IMR-90 (cell line): ENCODE data around the gene SLC41A1. TPM values are rescaled to one million over a fixed set of nuclear protein-coding genes. Genes with fewer than 3 reads are reported as not detected.

ENCODE experiments used
- ATAC-seq: fragments of 200-7000 bp; cut with Tn5 transposase; 2 replicates; pipeline ENCODE4 v1.9.1; 2020; ENCODE audit warnings: low read depth, mild to moderate bottlenecking, moderate library complexity
- BruUV-seq: library from RNA; stranded (reverse); fragments of 400-500 nt; replicated peaks from 2 replicates; lab custom pipeline; 2021; lab: Mats Ljungman, UMichigan
- CTCF ChIA-PET: fragments of 300-600 bp; formaldehyde crosslinking; extraction: SDS; loops from one replicate; lab custom pipeline; 2021; ENCODE audit warnings: antibody characterized with exemption; lab: Yijun Ruan, JAX
- POLR2A ChIA-PET: fragments of 300-600 bp; sonication (Branson Sonifier 250); formaldehyde crosslinking; loops from one replicate; lab custom pipeline; 2022; ENCODE audit warnings: antibody characterized with exemption; ENCODE audit not compliant: unreplicated experiment; lab: Charles Lee
- DNase-seq: peaks from one replicate; pipeline ENCODE4 v3.0.0; 2013
- H2AFZ ChIP-seq: replicated peaks from 2 replicates; pipeline ENCODE3; 2013; ENCODE audit warnings: low read length, mild to moderate bottlenecking; ENCODE audit not compliant: poor library complexity
- H2AK5ac ChIP-seq: 2 replicates; pipeline ENCODE4 v1.6.1; 2013; ENCODE audit warnings: low read depth, low read length, inconsistent platforms
- H2AK9ac ChIP-seq: replicated peaks from 2 replicates; pipeline ENCODE3; 2013; ENCODE audit warnings: mild to moderate bottlenecking, low read depth, low read length, moderate library complexity; ENCODE audit not compliant: poor library complexity
- H2BK120ac ChIP-seq: 2 replicates; pipeline ENCODE4 v1.6.1; 2013; ENCODE audit warnings: low read depth, low read length, inconsistent platforms
- H2BK15ac ChIP-seq: 3 replicates; pipeline ENCODE4 v1.6.1; 2013; ENCODE audit warnings: low read depth, low read length, inconsistent platforms
- H2BK20ac ChIP-seq: 2 replicates; pipeline ENCODE4 v1.6.1; 2013; ENCODE audit warnings: low read depth, mild to moderate bottlenecking, inconsistent platforms, low read length, moderate library complexity
- H2BK5ac ChIP-seq: 2 replicates; pipeline ENCODE4 v1.6.1; 2013; ENCODE audit warnings: mild to moderate bottlenecking, low read depth, low read length, inconsistent platforms; ENCODE audit not compliant: poor library complexity, severe bottlenecking
- H3K14ac ChIP-seq: replicated peaks from 2 replicates; pipeline ENCODE4 v1.6.1; 2013; ENCODE audit warnings: low read depth, low read length, inconsistent platforms
- H3K18ac ChIP-seq: 2 replicates; pipeline ENCODE4 v1.6.1; 2013; ENCODE audit warnings: low read depth, low read length, control low read depth
- H3K23ac ChIP-seq: 2 replicates; pipeline ENCODE4 v1.6.1; 2013; ENCODE audit warnings: low read depth, low read length, inconsistent platforms
- H3K27ac ChIP-seq: 2 replicates; pipeline ENCODE4 v1.5.1; 2013; ENCODE audit warnings: mild to moderate bottlenecking, control low read depth, low read length; ENCODE audit not compliant: insufficient read depth
- H3K27me3 ChIP-seq: 2 replicates; pipeline ENCODE4 v1.6.1; 2013; ENCODE audit warnings: low read length; ENCODE audit not compliant: control insufficient read depth, insufficient read depth
- H3K36me3 ChIP-seq: 2 replicates; pipeline ENCODE4 v1.6.1; 2013; ENCODE audit warnings: low read length, mixed read lengths; ENCODE audit not compliant: control insufficient read depth, insufficient read depth
- H3K4ac ChIP-seq: 2 replicates; pipeline ENCODE4 v1.6.1; 2013; ENCODE audit warnings: low read depth, low read length, inconsistent platforms
- H3K4me1 ChIP-seq: 2 replicates; pipeline ENCODE4 v1.6.1; 2013; ENCODE audit warnings: low read length, mixed read lengths; ENCODE audit not compliant: control insufficient read depth, insufficient read depth
- H3K4me2 ChIP-seq: 2 replicates; pipeline ENCODE4 v1.6.1; 2013; ENCODE audit warnings: low read depth, mild to moderate bottlenecking, control low read depth, low read length, moderate library complexity
- H3K4me3 ChIP-seq: 2 replicates; pipeline ENCODE4 v1.5.1; 2013; ENCODE audit warnings: low read depth, mild to moderate bottlenecking, control low read depth, low read length, moderate library complexity; ENCODE audit not compliant: insufficient read depth
- H3K56ac ChIP-seq: 2 replicates; pipeline ENCODE4 v1.6.1; 2013; ENCODE audit warnings: low read length, inconsistent platforms; ENCODE audit not compliant: insufficient read depth; ENCODE audit errors: extremely low read depth
- H3K79me1 ChIP-seq, 2 experiments: 2 replicates each; pipeline ENCODE4 v1.6.1; 2013; ENCODE audit warnings: low read length in 2 of 2, inconsistent platforms in 1 of 2, low read depth in 1 of 2
- H3K9ac ChIP-seq: 2 replicates; pipeline ENCODE4 v1.6.1; 2013; ENCODE audit warnings: low read depth, low read length, control low read depth
- H3K9me1 ChIP-seq: 2 replicates; pipeline ENCODE4 v1.6.1; 2013; ENCODE audit warnings: low read length, inconsistent platforms; ENCODE audit not compliant: insufficient read depth
- H3K9me3 ChIP-seq: 2 replicates; pipeline ENCODE4 v1.6.1; 2013; ENCODE audit warnings: low read length; ENCODE audit not compliant: control insufficient read depth, insufficient read depth
- H4K20me1 ChIP-seq: 2 replicates; pipeline ENCODE4 v1.6.1; 2013; ENCODE audit warnings: low read length, inconsistent platforms; ENCODE audit not compliant: insufficient read depth
- H4K5ac ChIP-seq: 2 replicates; pipeline ENCODE4 v1.6.1; 2013; ENCODE audit warnings: mild to moderate bottlenecking, low read depth, low read length, control low read depth
- H4K8ac ChIP-seq, 2 experiments: 2 replicates each; pipeline ENCODE4 v1.6.1; 2013; ENCODE audit warnings: low read depth in 2 of 2, low read length in 2 of 2, control low read depth in 1 of 2, inconsistent platforms in 1 of 2
- H4K91ac ChIP-seq: 2 replicates; pipeline ENCODE4 v1.6.1; 2013; ENCODE audit warnings: low read depth, low read length, inconsistent platforms; ENCODE audit not compliant: insufficient read depth
- BHLHE40 ChIP-seq: fragments of 150-350 bp; IDR thresholded peaks from 2 replicates; pipeline ENCODE4 v1.6.1; 2016; ENCODE audit warnings: mild to moderate bottlenecking, low read depth, low read length
- MXI1 ChIP-seq: IDR thresholded peaks from 2 replicates; pipeline ENCODE4 v1.6.1; 2012; ENCODE audit warnings: low read depth, mild to moderate bottlenecking, low read length, moderate library complexity, borderline replicate concordance
- WGBS, 2 experiments: methylation state at CpG; one replicate each; pipeline versions ENCODE4 v1.1.5 to v1.1.7; 2013; ENCODE audit warnings: missing lambda C conversion rate in 2 of 2; ENCODE audit not compliant: insufficient read length in 1 of 2; ENCODE audit errors: extremely low coverage in 2 of 2; 5-methylcytosine and 5-hydroxymethylcytosine counted together
- dilution Hi-C: fragments of 300-500 bp; cut with HindIII; formaldehyde crosslinking; loops from one replicate; pipeline ENCODE4 v1.14.3; 2018; ENCODE audit warnings: low sequenced_read_pairs; ENCODE audit not compliant: unreplicated experiment
- in situ Hi-C: fragments of 300-500 bp; cut with MboI; formaldehyde crosslinking; loops from 3 replicates; pipeline ENCODE4 v1.14.3; 2019; ENCODE audit warnings: low sequenced_read_pairs, inconsistent platforms, mixed read lengths
- intact Hi-C: fragments of 100-400 bp; cut with micrococcal nuclease; formaldehyde crosslinking; loops from 2 replicates; pipeline ENCODE4 v1.10.0; 2022
- polyA plus RNA-seq, 3 experiments: library from polyadenylated mRNA; depleted of rRNA; stranded (reverse); fragments of >200 nt; gene quantifications; 2 replicates each; pipeline ENCODE4 v1.2.3, GENCODE V29; 2012; ENCODE audit warnings: low replicate concordance in 1 of 3
- total RNA-seq: library from RNA; depleted of rRNA; stranded (reverse); fragments of >200 nt; gene quantifications from 2 replicates; pipeline ENCODE4 v1.2.3, GENCODE V29; 2012
- TF ChIP-seq, protein P1 (sequence below): fragments of 150-350 bp; IDR thresholded peaks from 2 replicates; pipeline ENCODE4 v1.6.1; 2017; ENCODE audit warnings: mild to moderate bottlenecking, antibody characterized with exemption, low read length, low read depth

Gene SLC41A1
- total and polyA plus RNA-seq, 2 of the 4 experiments (the other 2 are of a cell fraction): 6.3 to 26.3 TPM

GRCh38 chr1:205775015-205775716, 37.8 kb downstream of the SLC41A1 start, which contains the start of gene RAB29:
TSS of gene RAB29 (minus strand) at chr1:205775482. CDS start at chr1:205774956, 526 bp downstream.
- Histone ChIP-seq H3K36me3 (no peaks in the 10 kb centered on the region), H3K14ac (peak within 1 kb of the TSS; percentile 89), H3K4me3 (peak within 1 kb of the TSS; percentile 62), H3K9ac (peak within 1 kb of the TSS; percentile 73), H2AK5ac (peak within 1 kb of the TSS; percentile 53; the same call in 1 of the 2 replicates), H2BK120ac (peak within 1 kb of the TSS; percentile 45; the same call in 1 of the 2 replicates), H3K79me1 (peaks cover 0 to 4% of the 10 kb centered on the region in 2 experiments; a peak in 1 of 4 replicates), H2AFZ (peak within 1 kb of the TSS; percentile 99), H3K18ac (no peak within 1 kb of the TSS), H3K27me3 (no peaks in the 10 kb centered on the region; the same call in none of the 2 replicates), H3K9me1 (peaks cover 10% of the 10 kb centered on the region), H4K91ac (peak within 1 kb of the TSS; percentile 37; the same call in 1 of the 2 replicates), H3K4ac (peak within 1 kb of the TSS; percentile 67), H4K20me1 (no peaks in the 10 kb centered on the region), H2BK20ac (no peak within 1 kb of the TSS), H4K5ac (no peak within 1 kb of the TSS), H3K23ac (peak within 1 kb of the TSS; percentile 96), H3K4me1 (peaks cover 3% of the 10 kb centered on the region), H3K4me2 (peak within 1 kb of the TSS; percentile 80), H3K9me3 (no peaks in the 10 kb centered on the region), H2BK15ac (no peak within 1 kb of the TSS; the same call in 2 of the 3 replicates), H2BK5ac (no peak within 1 kb of the TSS), H3K56ac (peak within 1 kb of the TSS; percentile 13; the same call in 1 of the 2 replicates), H2AK9ac (peak within 1 kb of the TSS; percentile 82), H3K27ac (peak within 1 kb of the TSS; percentile 16; the same call in 1 of the 2 replicates), H4K8ac (peak within 1 kb of the TSS in 1 of 2 experiments; percentile 70; a peak in 1 of 4 replicates)
- ATAC-seq: peak; percentile 97
- CTCF ChIA-PET: interaction anchor here (0.7 to 1.6 kb wide), 2 partner anchors 116 to 202 kb away, joined by 3 to 5 read pairs; no protein-coding TSS in a partner anchor
- POLR2A ChIA-PET: no interaction called here
- in situ Hi-C loops: no loop called here
- dilution Hi-C loops: no loop called here
- peak; percentile 77 for DNase-seq
- intact Hi-C loops: loop anchor here (2.0 kb wide), 1 partner anchor 24 kb away; the partner anchor contains the start of gene NUCKS1
- BruUV-seq: no TSS peak
- TF ChIP-seq MXI1 (no peak), BHLHE40 (peak; percentile 95)
- TF ChIP-seq, protein P1, sequence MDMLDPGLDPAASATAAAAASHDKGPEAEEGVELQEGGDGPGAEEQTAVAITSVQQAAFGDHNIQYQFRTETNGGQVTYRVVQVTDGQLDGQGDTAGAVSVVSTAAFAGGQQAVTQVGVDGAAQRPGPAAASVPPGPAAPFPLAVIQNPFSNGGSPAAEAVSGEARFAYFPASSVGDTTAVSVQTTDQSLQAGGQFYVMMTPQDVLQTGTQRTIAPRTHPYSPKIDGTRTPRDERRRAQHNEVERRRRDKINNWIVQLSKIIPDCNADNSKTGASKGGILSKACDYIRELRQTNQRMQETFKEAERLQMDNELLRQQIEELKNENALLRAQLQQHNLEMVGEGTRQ: peak; percentile 97
- WGBS, 2 experiments: 1% methylated on average over 12 of the region's 40 CpGs; no CpG with 5 or more reads in 1 of the 2 experiments
